K562 (cell line): ENCODE measurements around the gene NES. TPM values are rescaled to one million over a fixed set of nuclear protein-coding genes. Genes with fewer than 3 reads are reported as not detected.

Experiments used
- ARID3B ChIP-seq: fragments of 250-450 bp; sonication (Bioruptor Pico); IDR thresholded peaks from 2 replicates; pipeline ENCODE4 v1.4.0; 2020; ENCODE audit warnings: borderline replicate concordance
- BRD9 ChIP-seq: fragments of 450-650 bp; IDR thresholded peaks from 2 replicates; pipeline ENCODE4 v1.6.1; 2018; ENCODE audit warnings: low read depth; ENCODE audit not compliant: partially characterized antibody
- CHD2 ChIP-seq: IDR thresholded peaks from 2 replicates; pipeline ENCODE4 v1.6.1; 2011; ENCODE audit warnings: low read depth, low read length
- ELK3 ChIP-seq: fragments of 450-650 bp; formaldehyde crosslinking; IDR thresholded peaks from 2 replicates; pipeline ENCODE4 v1.4.0; 2020; ENCODE audit warnings: mild to moderate bottlenecking
- EZH2 ChIP-seq: IDR thresholded peaks from 2 replicates; pipeline ENCODE4 v1.6.1; 2012; ENCODE audit warnings: low read depth, mild to moderate bottlenecking, inconsistent platforms, low read length, borderline replicate concordance
- GABPB2 ChIP-seq: fragments of 250-450 bp; sonication (Bioruptor Pico); conservative IDR thresholded peaks from 2 replicates; pipeline ENCODE4 v1.5.1; 2021; ENCODE audit warnings: mild to moderate bottlenecking
- HMGN3 ChIP-seq: IDR thresholded peaks from 2 replicates; pipeline ENCODE4 v1.6.1; 2011; ENCODE audit warnings: borderline replicate concordance, low read depth, mild to moderate bottlenecking, mixed read lengths, low read length; ENCODE audit not compliant: insufficient read length; ENCODE audit errors: extremely low read depth
- HOMEZ ChIP-seq: fragments of 250-450 bp; sonication (Bioruptor Pico); IDR thresholded peaks from 2 replicates; pipeline ENCODE4 v1.4.0; 2020; ENCODE audit warnings: mild to moderate bottlenecking, moderate library complexity
- KLF16 ChIP-seq: IDR thresholded peaks from 2 replicates; pipeline ENCODE4 v1.6.1; 2016; ENCODE audit warnings: antibody characterized with exemption
- MLLT1 ChIP-seq, 2 experiments: fragments of 450-650 bp; IDR thresholded peaks; 2 replicates each; pipeline ENCODE4 v1.6.1; 2016
- MTA2 ChIP-seq: fragments of 450-650 bp; IDR thresholded peaks from 2 replicates; pipeline ENCODE4 v1.6.1; 2016; ENCODE audit warnings: low read depth
- NR2F6 ChIP-seq: fragments of 450-650 bp; formaldehyde crosslinking; IDR thresholded peaks from 2 replicates; pipeline ENCODE4 v1.4.0; 2020; ENCODE audit warnings: mild to moderate bottlenecking
- NR3C1 ChIP-seq: sonication (generic); formaldehyde crosslinking; IDR thresholded peaks from 2 replicates; pipeline ENCODE4 v1.8.1; 2022; ENCODE audit warnings: missing genetic modification reagents
- PHF20 ChIP-seq: fragments of 450-650 bp; IDR thresholded peaks from 2 replicates; pipeline ENCODE4 v1.6.1; 2018; ENCODE audit not compliant: partially characterized antibody
- POLR2A ChIP-seq: fragments of 450-650 bp; conservative IDR thresholded peaks from 2 replicates; pipeline ENCODE4 v1.6.1; 2016
- PTRF ChIP-seq: fragments of 450-650 bp; IDR thresholded peaks from 2 replicates; pipeline ENCODE4 v1.6.1; 2016; ENCODE audit warnings: mild to moderate bottlenecking, missing genetic modification characterization, missing compliant biosample characterization
- SRSF7 ChIP-seq: fragments of 200-400 bp; formaldehyde crosslinking; optimal IDR thresholded peaks from 2 replicates; pipeline ENCODE3; 2017; ENCODE audit warnings: mild to moderate bottlenecking, low read depth, low read length
- ZMIZ1 ChIP-seq, 2 experiments: fragments of 150-350 bp in 1 of 2; IDR thresholded peaks; 2 replicates each; pipeline ENCODE4 v1.6.1; 2012 to 2016; ENCODE audit warnings: low read depth in 2 of 2, low read length in 2 of 2, mild to moderate bottlenecking in 1 of 2, moderate library complexity in 1 of 2
- ZNF507 ChIP-seq: conservative IDR thresholded peaks from 2 replicates; pipeline ENCODE4 v1.6.1; 2017; ENCODE audit warnings: missing genetic modification characterization, missing compliant biosample characterization
- polyA plus RNA-seq, 8 experiments: library from polyadenylated mRNA; depleted of rRNA in 4 of 8; stranded (reverse) in 5 of 8; unstranded in 3 of 8; fragments of >200 nt; fragmentation: Nextera tagmentation in 2 of 8; fragmentation: Illumina TruSeq in 1 of 8; extraction: Ambion mirVana in 2 of 8; extraction: Trizol in 1 of 8; gene quantifications; 2 replicates each; pipeline versions ENCODE4 v1.2.1 to v1.2.3, GENCODE V29; 2011 to 2014; ENCODE audit warnings: inconsistent platforms in 1 of 8, missing spikeins in 1 of 8
- total RNA-seq, 7 experiments: library from RNA; depleted of rRNA in 6 of 7; stranded (reverse); fragments of >200 nt in 6 of 7; fragmentation: Illumina TruSeq in 2 of 7; extraction: Trizol in 2 of 7; gene quantifications; 2 replicates each; pipeline versions ENCODE4 v1.2.1 to v1.2.3, GENCODE V29; 2011 to 2021; ENCODE audit warnings: low replicate concordance in 1 of 7

The NES gene
- total and polyA plus RNA-seq, 9 of the 15 experiments (the other 6 are each of a cell fraction or from before 2014, with no cell fraction given): 0.10 to 8.6 (median 4.2) TPM

GRCh38 chr1:156692925-156693847, 16.0 kb upstream of the NES start (continued):
- TF ChIP-seq ARID3B (CRISPR knock-in tag) (0 out of 2 replicates have a peak, but pooled peaks have one; percentile 2), SRSF7 (no peak), ZNF507 (tag) (no peak), POLR2A (peak; percentile 80), GABPB2 (no peak), HMGN3 (peak; percentile 20), MLLT1 (IDR thresholded peaks at IDR 0.05) (peak; percentile 74 to 79; a peak in 3 of 4 replicates), ELK3 (CRISPR knock-in tag) (no peak), BRD9 (peak; percentile 77), MTA2 (peak; percentile 54; the same call in 1 of the 2 replicates), PTRF (tag) (no peak), HOMEZ (CRISPR knock-in tag) (no peak), NR3C1 (no peak), ZMIZ1 (IDR thresholded peaks at IDR 0.05; ENCODE audit: low read depth in 2 of 2, low read length in 2 of 2) (no peak), CHD2 (peak; percentile 42; the same call in 1 of the 2 replicates), PHF20 (no peak), EZH2 (no peak), NR2F6 (CRISPR knock-in tag) (no peak), KLF16 (no peak)
